GM12874 (cell line): ENCODE measurements around the gene ELOA.

ENCODE experiments used
- TF ChIP-seq, protein P1 (sequence below): IDR thresholded peaks from 2 replicates; pipeline ENCODE4 v1.5.1; 2011; ENCODE audit warnings: low read depth, mild to moderate bottlenecking, control low read depth, low read length, moderate library complexity; ENCODE audit not compliant: insufficient read depth

ELOA gene

DNA sequence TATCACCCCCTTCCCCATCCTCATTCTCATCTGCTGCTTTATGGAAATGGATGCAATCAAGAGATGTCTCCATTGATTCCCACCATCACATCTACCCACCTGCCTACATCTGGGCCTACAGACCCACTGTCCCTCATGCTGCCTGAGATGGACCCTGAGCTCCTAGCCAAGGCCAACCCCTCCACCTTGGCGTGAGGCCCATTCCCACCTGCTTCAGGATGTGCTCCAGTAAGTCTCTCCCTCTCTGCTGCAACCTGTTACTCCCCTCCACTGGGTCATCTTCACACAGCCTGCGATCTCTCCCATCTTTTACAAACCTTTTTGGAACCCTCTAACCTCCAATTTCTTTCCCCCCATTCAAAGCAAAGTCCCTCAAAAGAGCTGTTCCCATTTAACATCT is 61.8 kb downstream of the ELOA start:
- TF ChIP-seq, protein P1, sequence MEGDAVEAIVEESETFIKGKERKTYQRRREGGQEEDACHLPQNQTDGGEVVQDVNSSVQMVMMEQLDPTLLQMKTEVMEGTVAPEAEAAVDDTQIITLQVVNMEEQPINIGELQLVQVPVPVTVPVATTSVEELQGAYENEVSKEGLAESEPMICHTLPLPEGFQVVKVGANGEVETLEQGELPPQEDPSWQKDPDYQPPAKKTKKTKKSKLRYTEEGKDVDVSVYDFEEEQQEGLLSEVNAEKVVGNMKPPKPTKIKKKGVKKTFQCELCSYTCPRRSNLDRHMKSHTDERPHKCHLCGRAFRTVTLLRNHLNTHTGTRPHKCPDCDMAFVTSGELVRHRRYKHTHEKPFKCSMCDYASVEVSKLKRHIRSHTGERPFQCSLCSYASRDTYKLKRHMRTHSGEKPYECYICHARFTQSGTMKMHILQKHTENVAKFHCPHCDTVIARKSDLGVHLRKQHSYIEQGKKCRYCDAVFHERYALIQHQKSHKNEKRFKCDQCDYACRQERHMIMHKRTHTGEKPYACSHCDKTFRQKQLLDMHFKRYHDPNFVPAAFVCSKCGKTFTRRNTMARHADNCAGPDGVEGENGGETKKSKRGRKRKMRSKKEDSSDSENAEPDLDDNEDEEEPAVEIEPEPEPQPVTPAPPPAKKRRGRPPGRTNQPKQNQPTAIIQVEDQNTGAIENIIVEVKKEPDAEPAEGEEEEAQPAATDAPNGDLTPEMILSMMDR = no peak

DNA sequence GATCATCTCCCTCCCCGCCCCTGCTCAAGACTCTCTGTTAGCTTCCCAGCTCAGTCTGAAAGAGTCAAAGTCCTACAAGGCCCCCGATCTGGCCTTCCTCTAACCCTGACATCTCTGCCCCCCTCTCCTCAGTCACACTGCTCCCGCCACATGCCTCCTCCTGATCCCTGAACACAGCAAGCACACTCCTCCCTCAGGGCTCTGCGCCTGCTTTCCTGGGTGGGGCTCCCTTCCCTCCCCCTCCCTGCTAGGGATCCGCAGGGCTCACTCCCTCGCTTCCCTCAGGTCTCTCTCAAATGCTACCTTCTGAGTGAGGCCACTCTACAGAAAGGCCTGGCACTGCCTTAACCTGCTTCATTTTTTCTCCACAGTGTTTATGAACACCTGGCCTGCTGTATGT is 63.0 kb downstream of the ELOA start:
- TF ChIP-seq, protein P1 = no peak

DNA sequence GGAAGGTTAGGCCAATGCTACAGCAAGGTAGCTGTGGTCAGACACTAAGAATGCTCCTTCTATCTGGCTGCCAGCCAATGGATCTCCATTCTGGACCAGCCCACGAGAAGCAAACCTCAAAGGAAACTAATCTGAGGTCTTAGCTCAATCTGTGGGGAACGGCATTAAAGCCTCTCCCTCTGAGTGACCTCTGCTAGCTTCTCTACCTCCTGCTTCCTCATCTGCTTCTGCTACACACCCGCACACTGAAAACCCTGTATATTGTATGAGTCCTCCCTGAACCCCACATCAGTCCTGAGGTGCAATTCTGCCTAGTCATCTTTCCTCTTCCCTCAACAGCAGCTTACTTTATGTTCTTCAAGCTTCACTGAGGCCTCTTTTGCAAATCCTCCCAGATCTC is 64.2 kb downstream of the ELOA start:
- TF ChIP-seq, protein P1 = no peak

DNA sequence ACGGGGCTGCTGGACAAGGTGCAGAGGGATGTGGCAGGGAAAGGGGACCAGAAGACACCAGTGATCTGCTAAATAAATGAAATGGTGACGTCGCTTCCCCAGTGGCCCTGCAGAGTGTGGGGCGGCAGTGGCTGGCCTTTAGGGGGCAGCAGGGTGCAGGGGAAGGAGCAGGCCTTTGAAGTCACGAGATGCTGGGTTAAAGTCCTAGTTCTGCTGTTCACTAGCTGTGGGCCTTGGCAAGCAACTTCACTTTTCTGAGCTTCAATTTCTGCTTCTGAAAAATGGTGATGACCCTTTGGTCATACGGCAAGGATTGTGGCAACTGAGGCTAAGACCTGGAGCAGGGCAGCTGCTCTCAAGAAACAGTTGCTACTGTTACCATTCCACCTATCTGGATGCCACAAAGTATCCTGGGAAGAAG is 66.5 kb downstream of the ELOA start:
- TF ChIP-seq, protein P1 = peak; percentile 94

DNA sequence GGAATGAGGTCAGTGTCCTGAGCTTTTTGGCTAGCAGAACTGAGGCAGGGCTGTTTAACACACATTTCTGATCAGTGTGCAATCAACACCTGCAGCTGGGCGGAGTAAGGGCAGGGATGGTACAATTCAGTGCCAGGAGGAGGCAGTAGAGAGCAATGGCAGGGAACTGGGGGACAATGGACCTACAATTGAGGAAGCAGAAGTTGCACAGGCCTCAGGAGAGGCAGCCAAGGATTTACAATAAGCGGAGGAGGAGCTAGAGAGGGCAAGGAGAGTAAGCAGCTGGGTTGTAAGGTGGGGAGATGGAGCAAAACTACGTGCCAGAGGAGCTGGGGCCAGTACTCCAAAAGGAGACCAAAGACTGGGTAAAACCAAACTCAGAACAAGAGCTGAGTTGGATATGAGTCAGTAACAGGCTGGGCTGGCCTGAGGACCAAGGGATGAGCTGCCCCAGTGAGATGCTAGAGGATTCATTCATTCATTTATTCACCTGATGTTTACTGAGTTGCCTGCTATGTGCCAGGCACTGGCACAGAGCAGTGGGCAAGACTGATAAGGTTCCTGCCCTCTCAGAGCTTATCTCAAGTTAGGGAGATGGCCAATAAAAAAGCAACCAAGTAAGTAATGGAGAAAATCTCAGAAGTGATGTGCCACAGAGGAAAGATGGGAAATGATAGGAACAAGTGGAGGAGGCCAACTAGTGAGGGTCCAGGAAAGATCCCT is 67.7 kb downstream of the ELOA start:
- TF ChIP-seq, protein P1 = peak; percentile 94
